ENCODE measurements around the gene MS4A2.

DNA sequence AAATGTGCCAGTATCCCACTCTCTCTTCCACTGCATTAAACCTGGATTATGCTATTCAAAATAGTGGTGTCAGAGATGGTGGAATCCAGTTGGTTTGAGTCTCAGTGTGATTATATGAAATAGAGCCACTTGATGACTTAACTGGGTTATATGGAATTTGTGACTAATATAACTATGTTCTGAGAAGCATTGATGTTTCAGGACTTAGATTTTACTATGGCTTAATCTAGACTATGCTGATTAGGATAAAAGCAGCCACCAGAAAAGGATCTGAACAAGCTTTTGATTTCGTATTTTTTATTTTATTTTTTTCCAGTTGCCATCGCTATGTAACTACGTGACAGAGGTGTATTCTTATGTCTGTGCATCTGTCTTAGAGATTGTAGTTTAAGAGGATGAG is 55.3 kb downstream of the MS4A2 start:
- TF ChIP-seq CTBP1 (IDR thresholded peaks at IDR 0.05; ENCODE audit: borderline replicate concordance) (no peak), LEF1 (IDR thresholded peaks at IDR 0.05; ENCODE audit: borderline replicate concordance) (no peak)

Measured in HEK293T (cell line).